ENCODE measurements around the gene MPO. TPM values are rescaled to one million over a fixed set of nuclear protein-coding genes. Genes with fewer than 3 reads are reported as not detected.

MPO gene
- total and polyA plus RNA-seq, 10 of the 15 experiments (the other 5 are each of a cell fraction or from before 2014, with no cell fraction given): 0.06 to 0.49 (median 0.14) TPM

- no peak for TF ChIP-seq EED (IDR thresholded peaks at IDR 0.05; ENCODE audit: low read depth)
- TF ChIP-seq ZBTB4 (CRISPR knock-in tag; IDR thresholded peaks at IDR 0.05): no peak
- no peak for TF ChIP-seq CTCF (IDR thresholded peaks at IDR 0.05 in 2 of 3, conservative IDR thresholded peaks at IDR 0.05 in 1 of 3; ENCODE audit: control insufficient read depth in 2 of 3, extremely low read depth in 1 of 3, insufficient read depth in 1 of 3, low read depth in 3 of 3, low read length in 3 of 3)
- TF ChIP-seq POU2F2 (IDR thresholded peaks at IDR 0.05; ENCODE audit: borderline replicate concordance, low read depth, low read length): no peak
- no peak for TF ChIP-seq CEBPZ (IDR thresholded peaks at IDR 0.05; ENCODE audit: low read depth, low read length)
Measured at GRCh38 chr17:58268774-58269556, 11.8 kb downstream of the MPO start (continued).

All from GM12878 (cell line).